GM11168 (cell line): Measurements from ENCODE around the gene TSSK6.

ENCODE experiments used
- in situ Hi-C: fragments of 300-500 bp; cut with MboI; formaldehyde crosslinking; loops from one replicate; pipeline ENCODE4 v1.12.0; 2022; ENCODE audit warnings: low sequenced_read_pairs; ENCODE audit not compliant: unreplicated experiment

TSSK6 gene

DNA sequence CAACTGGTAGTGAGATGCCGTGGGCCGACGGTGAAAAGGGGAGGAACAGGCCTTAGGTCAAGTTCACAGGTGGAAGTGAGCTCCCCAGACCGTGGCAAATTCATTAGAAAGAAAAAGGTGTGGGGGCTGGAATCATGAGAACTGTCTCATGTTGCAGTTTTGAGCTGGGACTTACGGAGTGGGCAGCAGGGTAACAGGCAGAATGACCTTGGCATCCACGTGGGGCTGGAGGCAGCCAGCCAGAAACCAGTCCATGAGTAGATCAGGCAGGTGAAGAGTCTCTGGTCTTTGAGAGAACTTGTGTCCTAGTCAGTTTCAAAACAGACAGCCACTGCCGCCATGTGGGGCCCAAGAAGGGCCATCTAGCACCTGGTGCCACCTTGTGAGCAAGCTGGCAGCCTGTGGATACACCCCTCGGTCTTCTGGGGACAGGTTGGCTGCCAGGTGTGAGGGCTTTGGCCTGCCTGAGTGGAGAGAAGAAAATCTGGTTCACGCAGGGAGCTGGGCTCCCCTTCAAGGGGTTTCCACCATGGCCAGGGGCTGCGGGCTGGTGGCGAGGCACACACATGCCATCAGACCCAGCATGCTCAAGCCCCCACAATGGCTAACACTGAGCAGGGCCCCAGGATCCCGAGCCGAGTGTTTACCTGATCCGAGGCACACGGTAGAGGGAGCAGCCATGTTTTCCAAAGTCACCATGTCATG, 23.9 kb downstream of the TSSK6 start:
- in situ Hi-C loops = loop anchor here (5.0 kb wide), 1 partner anchor 124 kb away; no protein-coding TSS in a partner anchor

GRCh38 chr19:19490214-19490968, 25.0 kb downstream of the TSSK6 start:
- in situ Hi-C loops = loop anchor here (5.0 kb wide), 1 partner anchor 123 kb away; no protein-coding TSS in a partner anchor

DNA sequence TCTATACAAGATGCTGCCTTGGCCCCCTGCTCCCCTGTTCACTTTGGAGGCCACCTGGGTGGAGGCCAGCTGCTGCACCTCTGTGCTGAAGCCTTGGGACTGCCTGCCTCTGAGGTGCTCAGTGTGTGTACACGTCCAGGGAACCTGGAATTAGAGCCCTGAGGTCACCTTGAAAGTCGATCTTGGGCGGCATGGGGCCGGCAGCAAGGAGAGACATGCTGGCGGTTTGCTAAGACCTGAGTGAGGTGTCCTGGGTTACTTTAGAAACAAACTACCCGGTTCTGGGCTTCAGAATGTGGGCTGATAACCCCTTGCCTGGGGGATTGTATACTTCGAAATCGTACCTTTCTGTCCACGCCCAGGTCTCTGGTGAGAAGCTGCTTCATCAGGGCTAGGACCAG, 25.5 kb downstream of the TSSK6 start:
- in situ Hi-C loops = loop anchor here (5.0 kb wide), 1 partner anchor 123 kb away; no protein-coding TSS in a partner anchor

DNA sequence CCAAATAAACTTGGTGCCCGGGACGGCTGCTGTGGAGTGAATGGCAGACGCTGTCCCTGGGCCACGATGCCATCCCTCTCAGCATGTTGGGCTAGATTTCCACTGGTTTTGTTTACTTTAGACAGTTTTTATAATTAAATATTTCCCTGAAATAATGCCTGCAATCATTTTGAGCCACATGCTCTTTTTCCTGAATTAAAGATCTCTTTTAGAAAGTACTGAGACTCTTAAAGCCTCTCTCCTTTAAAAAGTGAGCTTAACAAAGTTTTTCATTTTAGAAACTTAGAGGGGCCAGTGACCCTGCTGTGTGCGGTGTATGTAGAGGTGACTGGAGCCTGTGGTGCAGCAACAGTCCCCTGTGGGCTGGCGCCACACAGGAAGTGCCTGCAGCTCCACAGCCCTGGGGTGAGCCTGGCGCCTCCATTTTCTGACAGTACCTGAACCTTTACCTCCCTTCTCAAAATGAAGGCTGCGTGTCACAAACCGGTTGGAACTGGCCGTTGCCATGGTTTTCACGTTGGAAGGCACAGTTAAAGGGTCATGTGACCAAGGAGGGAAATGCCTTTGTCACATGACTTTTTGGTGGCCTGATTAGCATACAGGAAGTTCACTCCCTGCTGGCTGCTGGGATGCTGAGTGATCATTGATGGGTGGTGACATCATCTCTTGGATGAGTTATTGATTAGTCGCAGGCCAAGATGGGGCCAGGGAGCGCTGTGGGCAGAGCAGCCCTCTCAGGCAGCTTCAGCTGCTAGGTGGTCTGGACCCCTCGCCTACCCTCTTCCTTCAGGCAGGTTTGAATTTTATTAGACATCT, 26.3 kb downstream of the TSSK6 start:
- in situ Hi-C loops = no loop called here

DNA sequence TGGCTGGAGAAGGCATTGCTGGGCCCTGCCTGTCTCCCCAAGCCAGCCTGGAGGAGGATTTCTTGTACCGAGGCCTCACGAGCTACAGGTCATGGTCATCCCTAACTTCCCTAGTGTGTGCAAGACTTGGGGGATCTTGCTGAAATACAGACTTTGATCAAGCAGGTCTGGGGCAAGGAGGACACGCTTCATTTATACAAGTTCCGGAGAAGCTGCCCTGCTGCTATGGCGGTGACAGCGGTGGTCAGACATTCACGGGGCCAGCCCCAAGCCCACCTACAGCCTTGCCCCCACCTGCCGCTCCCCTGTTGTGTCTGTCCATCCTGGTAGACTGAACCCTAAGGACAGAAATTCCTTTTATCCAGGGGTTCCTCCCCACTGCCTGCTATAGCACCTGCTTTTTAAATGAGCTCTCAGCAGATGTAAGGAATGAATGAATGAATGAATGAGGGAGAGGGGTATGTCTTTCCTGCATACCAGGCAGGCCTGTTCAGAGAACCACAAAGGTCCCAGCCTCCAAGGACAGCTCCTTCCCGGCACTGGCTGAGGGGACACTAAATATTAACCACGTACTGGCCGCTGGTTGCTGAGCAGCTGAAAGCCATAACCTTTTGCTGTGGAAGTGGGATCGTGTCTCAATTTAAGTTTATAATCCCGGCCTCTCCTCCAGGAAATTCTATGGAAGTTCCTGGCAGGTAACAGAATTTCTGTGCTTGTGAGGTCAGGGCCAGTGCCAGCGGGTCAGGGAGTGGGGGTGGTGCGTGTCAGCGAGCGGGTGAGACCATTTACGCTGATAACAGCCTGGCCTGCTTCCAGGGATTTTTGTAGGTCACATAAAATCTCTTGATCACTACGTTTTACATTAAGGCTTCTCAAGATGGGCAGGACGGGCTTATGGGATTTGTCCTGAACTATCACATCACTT, 27.1 kb downstream of the TSSK6 start:
- in situ Hi-C loops = no loop called here

- in situ Hi-C loops = no loop called here
These were observed 28.0 kb downstream of the TSSK6 start for GRCh38 chr19:19487077-19487949.

DNA sequence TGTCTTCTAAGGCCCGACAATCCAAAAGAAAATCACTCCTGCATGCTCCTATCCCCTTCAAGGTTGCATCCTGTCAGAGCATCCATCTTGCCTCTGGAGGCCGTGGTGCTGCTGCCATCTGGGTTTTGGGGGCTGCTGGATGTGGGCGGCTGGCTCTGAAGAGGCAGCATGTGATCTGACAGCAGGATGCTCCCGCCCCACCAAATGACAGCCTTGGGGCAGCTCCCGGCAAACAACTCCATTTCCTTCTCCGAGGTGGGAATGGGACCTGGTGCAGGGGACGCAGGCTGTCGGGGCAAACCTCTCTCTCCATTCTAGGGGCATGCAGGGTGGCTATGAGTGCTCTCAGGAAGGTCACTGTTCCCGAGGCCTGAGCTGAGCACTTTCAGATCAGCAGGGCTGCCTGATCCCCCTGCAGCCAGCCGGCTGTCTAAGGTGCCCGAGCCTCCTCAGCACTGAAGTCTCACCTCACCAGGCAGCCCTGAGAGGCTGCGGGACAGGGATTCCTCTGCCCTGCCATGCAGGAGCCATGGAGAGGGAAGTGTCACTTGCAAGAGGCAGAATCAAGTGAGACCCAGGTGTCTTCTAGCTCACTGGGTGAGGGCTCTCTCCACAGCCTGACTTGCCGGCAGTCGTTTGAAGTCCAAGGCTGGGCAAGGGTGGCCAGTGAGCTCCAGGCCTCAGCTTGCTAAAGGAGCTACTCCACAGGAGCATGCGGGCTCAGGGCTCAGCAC, 28.8 kb downstream of the TSSK6 start:
- in situ Hi-C loops = no loop called here

- in situ Hi-C loops = no loop called here
These were observed 29.4 kb downstream of the TSSK6 start for GRCh38 chr19:19485998-19486290.

- in situ Hi-C loops = no loop called here
These were observed 30.0 kb downstream of the TSSK6 start for GRCh38 chr19:19485161-19485997.

DNA sequence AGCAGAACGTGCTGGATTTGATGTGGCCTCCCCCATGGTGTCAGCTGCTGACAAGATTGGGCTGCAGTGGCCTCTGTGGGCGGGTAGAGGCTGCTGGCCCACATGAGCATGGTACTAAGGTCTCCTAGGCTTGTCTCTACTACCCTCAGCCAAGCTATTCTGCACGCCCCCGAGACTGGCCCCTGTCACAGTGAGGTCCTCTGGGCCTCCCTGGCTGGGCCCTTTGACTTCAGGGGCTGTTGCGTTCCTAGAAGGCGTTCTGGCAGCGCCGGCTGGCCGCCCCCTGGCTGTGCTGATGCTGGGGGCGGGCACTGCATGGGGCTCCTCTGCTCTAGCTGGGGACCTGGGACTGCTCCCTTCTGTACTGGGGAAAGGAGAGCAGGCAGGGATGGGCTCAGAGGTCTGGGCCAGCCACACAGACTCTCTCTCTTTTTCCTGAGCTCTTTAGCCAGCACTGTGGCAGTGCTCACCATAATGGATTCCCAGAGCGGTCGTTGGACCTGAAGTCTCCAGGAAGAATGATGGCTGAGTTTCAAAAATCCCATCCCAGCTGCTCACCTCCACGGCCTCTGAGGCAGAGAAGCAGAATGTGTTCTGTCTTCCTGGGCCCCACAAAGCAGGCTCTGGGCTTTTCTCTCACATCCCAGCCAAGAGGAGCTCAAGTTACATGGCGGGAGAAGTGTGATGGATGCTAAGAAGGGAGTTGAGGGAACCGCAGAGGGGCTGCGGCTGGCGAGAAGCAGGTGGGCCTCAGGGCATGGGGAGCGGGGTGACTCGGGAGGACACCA, 32.3 kb downstream of the TSSK6 start:
- in situ Hi-C loops = no loop called here

- in situ Hi-C loops = no loop called here
These were observed 34.7 kb downstream of the TSSK6 start for GRCh38 chr19:19480688-19481087.

GRCh38 chr19:19477705-19478383, 37.5 kb downstream of the TSSK6 start:
- in situ Hi-C loops = loop anchor here (5.0 kb wide), 1 partner anchor 61 kb away; no protein-coding TSS in a partner anchor

- in situ Hi-C loops = loop anchor here (5.0 kb wide), 1 partner anchor 59 kb away; no protein-coding TSS in a partner anchor
These were observed 39.2 kb downstream of the TSSK6 start for GRCh38 chr19:19475849-19476828.

- in situ Hi-C loops = loop anchor here (5.0 kb wide), 1 partner anchor 58 kb away; no protein-coding TSS in a partner anchor
These were observed 40.2 kb downstream of the TSSK6 start for GRCh38 chr19:19475015-19475765.
